GM18505 (cell line): Measurements from ENCODE around the gene RGS10.

ENCODE experiments used
- ATAC-seq: cut with Tn5 transposase; IDR thresholded peaks from one replicate; pipeline ENCODE4 v1.9.1; 2021; ENCODE audit not compliant: unreplicated experiment
- POLR2A ChIP-seq: IDR thresholded peaks from 4 replicates; pipeline ENCODE4 v1.6.1; 2011; ENCODE audit warnings: borderline replicate concordance; ENCODE audit not compliant: insufficient read depth, insufficient read length; ENCODE audit errors: extremely low read depth

RGS10 gene

DNA sequence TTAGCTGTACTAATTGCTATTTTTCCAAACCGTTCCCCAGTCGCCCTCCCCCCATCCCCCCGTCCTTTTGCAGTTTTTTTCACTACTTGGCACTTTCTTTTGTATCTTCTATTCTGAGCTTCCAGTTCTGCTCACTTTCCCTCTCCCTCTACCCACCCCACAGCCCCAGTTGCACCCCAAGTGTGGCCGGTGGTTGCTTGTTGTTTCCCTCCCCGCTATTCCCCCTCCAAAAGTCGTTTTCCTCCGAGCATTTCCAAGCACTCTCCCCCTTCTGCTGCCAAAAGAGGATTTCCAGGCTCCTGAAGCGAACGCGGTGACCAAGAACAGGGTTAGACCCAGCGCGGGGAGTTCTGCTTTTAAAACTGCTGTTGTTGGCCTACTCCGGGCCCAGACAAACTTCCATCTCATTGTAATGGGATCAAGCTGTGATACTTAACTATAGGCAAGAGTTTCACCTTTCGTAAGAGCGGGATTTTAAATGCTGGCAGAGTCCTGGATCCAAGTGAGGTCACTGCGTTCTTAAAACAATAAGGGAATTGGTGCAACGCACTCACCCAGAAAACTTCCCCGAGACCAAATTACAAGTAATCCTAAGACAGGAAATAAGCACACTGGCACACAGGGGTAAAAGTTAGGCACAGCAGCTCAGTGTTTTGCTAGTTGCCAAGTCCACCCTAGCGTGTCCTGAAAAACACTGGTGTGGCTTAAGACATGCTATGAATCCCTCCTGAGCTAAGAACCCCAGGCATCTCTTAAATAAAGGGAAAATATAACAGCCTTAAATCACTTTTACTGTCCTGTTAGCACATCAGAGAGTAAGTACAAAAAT, 1.5 kb upstream of the RGS10 start:
- TF ChIP-seq POLR2A, result no peak
- ATAC-seq, result no peak

DNA sequence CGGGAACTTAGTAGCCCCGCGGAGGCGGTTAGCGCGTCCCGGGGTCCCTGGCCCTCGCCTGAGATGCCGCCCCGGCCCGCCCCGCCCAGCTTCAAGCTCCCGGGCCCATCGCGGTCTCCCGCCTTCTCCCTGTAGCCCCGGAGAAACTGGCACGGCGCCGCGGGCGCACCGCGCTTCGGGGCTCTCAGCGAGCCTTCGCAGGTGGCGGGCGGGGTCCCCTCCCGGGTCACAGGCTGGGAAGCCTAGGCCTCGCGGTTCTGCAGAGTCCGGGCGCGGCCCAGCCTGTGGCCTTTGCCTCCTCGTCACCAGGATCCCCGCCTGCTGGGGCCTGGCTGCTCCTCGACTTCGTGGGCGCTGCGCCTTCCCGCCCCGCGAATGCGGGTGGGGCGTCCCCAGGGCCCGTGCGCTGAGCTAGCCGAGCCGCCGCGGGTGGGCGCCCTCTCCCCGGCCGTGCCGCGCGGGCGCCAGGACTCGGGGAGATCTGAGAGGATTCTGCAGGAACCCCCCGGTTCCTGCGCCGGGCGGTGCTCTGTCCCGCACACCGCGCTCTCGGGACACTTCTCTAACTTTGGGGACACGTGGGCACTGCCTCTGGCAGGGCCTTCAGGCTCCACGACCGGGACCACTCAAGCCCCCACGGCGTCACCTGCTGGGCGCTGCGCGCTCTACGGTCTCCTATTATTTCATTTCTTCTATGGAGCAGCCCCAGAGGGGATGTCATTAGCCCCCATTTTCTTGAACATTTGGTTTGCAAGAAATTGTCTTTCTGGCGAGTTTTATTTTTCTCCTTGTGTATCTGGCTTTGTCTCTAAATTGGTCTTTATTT, 682 bp upstream of the RGS10 start:
- ATAC-seq, result peak; percentile 46
- TF ChIP-seq POLR2A, result peak; percentile 14

DNA sequence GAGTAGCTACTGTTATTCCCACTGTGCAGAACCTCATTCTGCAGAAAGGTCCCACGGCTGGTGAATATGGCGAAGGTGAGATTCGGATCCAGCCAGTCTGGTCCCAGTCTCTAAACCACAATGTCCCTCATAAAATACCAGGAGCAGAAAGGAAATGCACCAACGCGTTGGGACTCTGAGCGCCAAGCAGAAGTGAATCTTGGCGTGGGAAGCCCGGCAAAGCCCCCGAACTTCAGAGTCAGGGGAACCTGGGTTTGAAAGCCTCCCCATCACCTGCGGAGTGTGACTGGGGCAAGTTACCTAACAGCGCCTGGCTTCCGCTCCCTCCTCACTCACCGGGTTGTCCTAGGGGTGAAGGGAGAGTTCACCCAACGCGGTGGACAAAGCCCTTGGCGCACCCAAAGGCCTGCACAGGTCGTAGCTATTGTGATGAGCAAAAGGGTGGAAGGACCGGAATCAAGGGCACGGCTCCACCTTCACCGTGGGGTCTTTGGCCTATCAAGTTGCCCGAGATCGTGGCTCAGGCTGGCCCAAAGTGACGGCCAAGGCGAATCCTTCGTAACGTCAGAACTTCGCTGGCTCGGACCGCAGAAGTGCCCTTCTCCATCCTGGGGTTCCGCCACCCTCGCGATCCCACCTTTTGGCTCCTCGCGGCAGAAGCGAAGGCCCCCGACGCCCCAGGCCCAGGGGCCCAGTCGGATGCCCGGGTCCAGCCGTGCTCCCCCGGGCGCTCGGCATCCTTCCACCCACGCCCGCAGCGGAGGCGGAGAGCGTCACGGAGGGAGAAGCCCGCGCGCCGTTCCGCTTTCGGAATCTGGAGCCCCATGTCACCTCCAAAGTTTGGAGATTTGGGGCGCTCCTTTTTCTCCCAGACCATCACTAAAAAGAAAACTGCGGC, 811 bp downstream of the RGS10 start:
- TF ChIP-seq POLR2A, result peak; percentile 42
- ATAC-seq, result peak; percentile 6

DNA sequence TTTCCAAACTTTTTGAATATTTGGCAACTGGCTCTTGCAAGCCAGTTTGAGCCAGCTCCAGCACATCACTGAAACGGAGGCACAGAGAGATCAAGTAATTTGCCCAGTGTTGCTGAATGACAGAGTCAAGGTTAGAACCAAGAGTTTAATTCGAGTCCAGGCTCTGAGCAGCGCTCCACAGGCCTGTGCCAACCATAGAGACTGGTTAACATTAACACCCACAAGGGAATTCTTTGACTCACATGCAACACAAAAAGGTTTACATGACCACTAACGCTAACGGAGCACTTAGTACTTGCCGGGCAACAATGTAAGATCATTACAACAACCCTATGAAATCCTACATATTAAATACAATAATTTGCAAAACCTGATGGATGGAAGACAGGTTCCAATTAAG, 1.5 kb downstream of the RGS10 start:
- no peak for TF ChIP-seq POLR2A
- ATAC-seq, result no peak

DNA sequence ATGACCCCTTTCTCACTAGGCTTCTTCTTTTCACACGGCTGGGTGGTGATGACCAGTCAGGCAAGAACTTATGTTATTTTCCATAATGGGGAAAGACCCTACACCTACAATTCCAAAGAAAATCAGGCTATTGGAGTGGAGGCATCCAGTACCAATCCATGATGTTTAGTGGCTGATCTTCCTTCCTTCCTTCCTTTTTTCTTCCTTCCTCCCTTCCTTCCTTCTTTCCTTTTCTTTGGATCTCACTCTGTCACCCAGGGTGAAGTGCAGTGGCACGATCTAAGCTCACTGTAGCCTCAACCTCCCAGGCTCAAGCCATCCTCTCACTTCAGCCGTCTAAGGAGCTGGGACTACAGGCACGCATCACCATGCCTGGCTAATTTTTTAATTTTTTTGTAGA, 2.5 kb downstream of the RGS10 start:
- ATAC-seq, result no peak
- no peak for TF ChIP-seq POLR2A

DNA sequence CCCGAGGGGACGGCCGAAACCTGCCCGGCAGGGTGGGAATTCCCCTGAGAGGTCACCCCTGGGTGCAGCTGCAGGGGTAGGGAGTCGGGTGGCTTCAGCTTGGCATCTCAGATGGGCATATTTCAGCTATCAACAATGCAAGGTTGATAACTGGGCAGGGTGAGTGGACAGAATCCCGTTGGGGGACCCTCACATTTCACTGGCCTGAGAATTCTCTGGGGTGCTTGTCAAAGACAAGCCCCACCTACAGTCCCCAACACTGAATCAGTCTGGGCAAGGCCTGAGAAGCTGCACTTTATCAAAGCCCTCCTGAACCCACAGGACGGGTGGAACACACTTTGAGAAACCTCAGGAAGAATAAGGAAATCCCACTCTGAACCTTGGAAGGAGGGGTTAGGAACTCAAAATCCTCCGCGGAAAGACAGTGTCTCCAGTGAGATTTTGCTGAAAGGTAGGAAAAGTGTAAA, 3.1 kb downstream of the RGS10 start:
- TF ChIP-seq POLR2A, result no peak
- no peak for ATAC-seq

DNA sequence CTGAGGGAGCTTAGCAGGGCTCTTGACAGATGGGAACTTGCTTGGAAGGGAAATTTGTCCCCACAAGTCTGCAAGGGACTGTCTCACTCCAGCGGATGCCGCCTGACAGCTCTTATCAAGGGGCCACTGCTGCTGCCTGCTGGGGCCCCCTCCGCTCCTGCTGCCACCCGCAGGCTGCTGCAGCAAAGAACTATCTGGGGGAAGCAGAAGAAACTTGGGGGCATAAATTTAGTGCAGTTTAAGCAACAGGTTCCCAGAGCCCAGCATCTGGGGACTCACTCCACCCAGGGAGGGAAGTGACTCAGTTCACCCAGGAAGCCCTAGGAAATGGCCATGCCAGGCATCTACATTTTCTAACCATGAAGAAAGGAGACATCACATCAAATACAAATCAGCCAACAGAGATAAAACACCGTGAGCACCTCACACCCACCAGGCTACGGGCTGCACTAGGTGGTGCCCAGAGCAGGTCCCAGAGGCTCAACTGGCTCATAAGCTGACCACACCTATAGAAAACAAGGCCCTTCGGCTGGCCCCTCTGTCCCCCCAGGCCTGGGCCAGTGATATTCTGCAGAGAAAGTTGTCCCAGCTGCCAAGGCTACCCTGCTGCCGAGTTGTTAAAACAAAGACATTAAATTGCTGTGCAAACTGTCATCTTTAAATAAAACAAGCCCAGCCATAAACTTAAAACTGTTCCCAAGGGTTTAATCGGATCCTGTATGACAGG, 3.7 kb downstream of the RGS10 start:
- no peak for TF ChIP-seq POLR2A
- no peak for ATAC-seq

DNA sequence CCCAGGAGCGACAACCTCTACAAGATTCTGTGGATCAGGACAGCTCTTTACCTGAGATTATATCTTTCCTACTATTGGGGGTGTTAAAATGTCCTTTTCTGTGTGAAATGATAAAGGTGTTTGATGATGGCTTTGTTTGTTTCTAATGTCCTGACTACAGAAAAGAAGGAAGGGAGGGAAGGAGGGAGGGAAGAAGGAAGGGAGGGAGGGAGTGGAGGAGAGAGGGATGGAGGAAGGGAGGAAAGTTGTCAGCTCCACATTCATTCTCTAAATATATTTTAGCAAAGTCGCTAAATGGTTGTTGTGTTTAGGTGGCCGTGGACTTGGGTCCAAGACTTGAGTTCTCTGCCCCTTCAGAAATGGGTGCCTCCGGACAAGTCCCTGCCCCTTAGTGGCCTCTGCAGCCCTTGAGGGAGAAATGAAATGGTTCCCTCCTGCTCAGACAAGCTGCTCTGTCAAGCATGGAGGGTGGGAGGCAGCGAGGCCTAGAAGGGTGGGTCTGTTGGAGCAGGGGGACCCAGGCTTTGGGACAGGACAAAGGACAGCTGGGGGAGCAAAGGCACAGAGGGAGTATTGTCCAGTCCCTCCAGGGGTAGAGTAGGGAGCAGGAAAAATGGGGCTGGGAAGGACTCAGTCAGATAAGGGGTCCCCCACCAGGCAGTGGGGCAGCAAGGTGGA, 4.4 kb downstream of the RGS10 start:
- no peak for ATAC-seq
- no peak for TF ChIP-seq POLR2A

DNA sequence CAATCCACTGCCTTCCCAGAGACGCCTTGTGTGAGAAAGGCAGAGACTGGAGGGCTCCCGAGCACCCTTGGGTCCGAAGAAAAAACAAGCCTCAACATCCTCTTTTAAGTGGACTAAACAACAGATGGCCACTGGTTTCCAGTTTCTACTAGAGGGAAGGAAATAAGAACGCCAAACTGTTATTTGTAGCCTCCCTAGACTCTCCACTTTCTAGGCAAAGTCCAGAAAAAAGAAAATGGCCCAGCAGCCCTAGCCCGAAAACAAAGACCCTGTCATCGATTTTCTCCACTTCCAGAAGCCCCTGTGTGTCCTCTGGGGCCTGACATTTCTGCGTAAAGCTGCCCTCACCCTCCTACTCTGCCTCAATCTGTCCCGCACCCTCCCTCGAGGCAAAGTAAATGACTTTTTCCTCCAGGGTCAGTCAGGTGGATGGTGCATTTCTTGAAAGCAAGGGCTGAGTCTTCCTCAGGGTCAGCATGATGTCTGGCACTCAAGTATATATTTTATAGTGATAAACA, 6.0 kb downstream of the RGS10 start:
- no peak for TF ChIP-seq POLR2A
- ATAC-seq, result no peak

DNA sequence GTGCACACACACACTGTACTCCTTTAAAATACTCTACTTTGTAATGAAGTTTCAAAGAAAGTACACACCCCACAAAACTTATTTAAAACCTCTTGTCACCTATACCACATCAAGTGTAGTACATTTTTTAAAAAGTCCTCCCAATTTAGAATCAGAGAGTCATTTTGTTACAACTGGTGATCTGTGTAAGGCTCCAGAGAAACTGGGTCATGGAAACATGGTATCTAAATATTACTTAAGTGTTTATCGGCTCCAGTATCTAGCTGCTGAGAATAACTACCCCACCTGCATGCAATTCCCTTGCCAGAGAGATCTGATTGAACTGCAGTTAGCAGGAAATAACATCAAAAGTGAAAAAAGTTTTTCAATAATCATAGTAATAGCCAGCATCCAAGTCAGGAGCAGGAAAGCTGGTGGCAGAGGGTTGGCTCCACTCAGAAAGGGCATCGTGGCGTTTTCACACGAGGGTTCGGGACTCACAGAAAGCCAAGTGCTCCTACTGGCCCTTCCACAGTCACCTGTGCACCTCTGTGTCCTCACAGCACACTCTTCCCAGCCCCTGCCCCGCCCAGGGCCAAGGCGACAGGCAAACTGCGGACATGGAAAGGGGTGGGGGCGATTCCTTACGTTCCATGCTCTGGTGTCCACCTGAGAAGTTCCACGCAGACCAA, 6.5 kb downstream of the RGS10 start:
- ATAC-seq, result no peak
- TF ChIP-seq POLR2A, result no peak

DNA sequence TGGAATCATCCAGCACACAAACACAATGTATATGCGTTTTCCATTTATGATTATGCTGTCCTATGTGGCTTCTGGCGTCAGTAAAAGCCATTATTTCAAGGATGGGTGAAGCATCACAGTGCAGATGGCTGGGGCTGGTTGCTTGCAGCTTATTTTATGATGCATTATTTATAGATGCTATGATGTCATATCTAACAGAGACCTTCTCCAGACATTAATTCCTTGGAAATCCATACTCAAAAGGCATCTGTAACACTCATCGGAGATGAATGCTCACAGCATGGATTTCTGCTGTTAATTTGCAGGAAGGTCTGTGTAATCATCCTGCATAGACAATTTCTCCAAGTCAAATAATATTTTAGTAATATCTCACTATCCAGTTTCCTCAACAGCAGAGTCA, 7.2 kb downstream of the RGS10 start:
- ATAC-seq, result no peak
- TF ChIP-seq POLR2A, result no peak
